Vagina (tissue), 2 donors: ENCODE measurements around the gene PBX4. TPM values are rescaled to one million over a fixed set of nuclear protein-coding genes. Genes with fewer than 3 reads are reported as not detected.

Source experiments
- DNase-seq, 2 donors: peaks; one replicate each; pipeline ENCODE4 v3.0.0-alpha.2; 2017; ENCODE audit errors: extremely low spot score in 2 of 2
- H3K27ac ChIP-seq: fragments of 200-600 bp; sonication (generic); one replicate; pipeline ENCODE4 v1.5.1; 2019
- H3K27me3 ChIP-seq: fragments of 200-600 bp; sonication (generic); one replicate; pipeline ENCODE4 v1.5.1; 2019
- H3K36me3 ChIP-seq, 2 donors: fragments of 200-600 bp; sonication (generic); one replicate each; pipeline ENCODE4 v1.5.1; 2017 to 2019
- H3K4me1 ChIP-seq: fragments of 200-600 bp; sonication (generic); one replicate; pipeline ENCODE4 v1.5.1; 2019
- H3K4me3 ChIP-seq, 2 donors: fragments of 200-600 bp; sonication (generic); 1 replicate in 1 of 2; 2 replicates in 1 of 2; pipeline ENCODE4 v1.5.1; 2016 to 2019
- H3K9me3 ChIP-seq: fragments of 200-600 bp; sonication (generic); one replicate; pipeline ENCODE4 v1.5.1; 2019
- CTCF ChIP-seq, 3 experiments: fragments of 450-650 bp in 2 of 3; fragments of 200-600 bp in 1 of 3; sonication (generic) in 1 of 3; IDR thresholded peaks; one replicate each; pipeline ENCODE4 v1.5.1; 2017 to 2019; ENCODE audit warnings: antibody characterized with exemption in 3 of 3, mild to moderate bottlenecking in 2 of 3, moderate library complexity in 2 of 3
- POLR2A ChIP-seq, 2 donors: fragments of 450-650 bp; IDR thresholded peaks; one replicate each; pipeline ENCODE4 v1.6.1; 2017; ENCODE audit warnings: antibody characterized with exemption in 2 of 2, mild to moderate bottlenecking in 2 of 2, moderate library complexity in 2 of 2
- POLR2AphosphoS5 ChIP-seq, 2 donors: sonication (generic); formaldehyde crosslinking; IDR thresholded peaks; one replicate each; pipeline ENCODE4 v1.9.0; 2017; ENCODE audit warnings: antibody characterized with exemption in 2 of 2, mild to moderate bottlenecking in 2 of 2, low read depth in 1 of 2; ENCODE audit not compliant: insufficient read depth in 1 of 2
- intact Hi-C: fragments of 100-400 bp; cut with DNase I; formaldehyde crosslinking; loops from one replicate; pipeline ENCODE4 v1.15.1; 2023
- total RNA-seq: library from RNA; depleted of rRNA; stranded (reverse); fragments of >200 nt; gene quantifications from one replicate; pipeline ENCODE4 v1.2.3, GENCODE V29; 2016

The PBX4 gene
- total RNA-seq, 1 donor from 2014 or later, result 5.2 TPM

DNA sequence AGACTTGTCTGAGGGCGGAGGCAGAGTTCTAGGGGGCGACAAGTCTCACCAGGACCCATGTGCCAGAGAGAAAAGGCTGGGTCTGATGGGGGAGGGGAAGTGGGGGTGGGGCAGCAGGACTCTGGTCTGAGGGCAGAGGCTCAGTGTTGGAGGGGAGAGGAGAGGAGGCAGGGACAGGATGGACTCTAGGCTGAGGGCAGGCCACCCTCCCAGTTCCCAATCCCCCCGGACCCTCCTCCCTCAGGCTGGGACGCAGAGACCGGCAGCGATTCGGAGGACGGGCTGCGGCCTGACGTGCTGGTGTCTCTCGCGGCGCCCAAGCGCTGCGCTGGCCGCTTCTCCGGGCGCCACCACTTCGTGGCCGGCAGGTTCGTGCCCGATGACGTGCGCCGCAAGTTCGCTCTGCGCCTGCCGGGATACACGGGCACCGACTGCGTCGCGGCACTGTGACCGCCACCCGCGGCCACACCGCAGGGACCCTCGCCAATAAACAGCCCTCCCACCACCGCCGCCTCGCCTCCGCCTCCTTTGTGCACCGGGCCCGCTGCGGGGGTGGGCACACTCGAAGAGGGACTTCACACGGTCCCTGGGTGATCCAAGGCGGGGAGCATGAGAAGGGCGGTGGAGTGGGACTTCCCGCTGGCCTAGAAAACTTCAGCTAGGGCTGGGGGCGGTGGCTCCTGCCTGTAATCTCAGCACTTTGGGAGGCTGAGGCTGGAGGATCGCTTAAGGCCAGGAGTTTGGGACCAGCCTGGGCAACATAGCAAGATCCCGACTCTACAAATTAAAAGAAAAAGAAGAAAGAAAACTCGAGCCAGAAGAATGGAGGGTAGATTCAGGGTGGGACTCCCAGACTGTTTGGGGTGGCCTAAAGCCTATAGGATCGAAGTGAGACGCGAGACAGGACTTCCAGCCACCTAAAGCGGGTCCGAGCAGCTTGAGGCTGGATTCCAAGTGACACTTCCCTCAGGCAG is 81.1 kb downstream of the PBX4 start:
- H3K9me3 ChIP-seq, result no peaks in the 10 kb centered on the region
- H3K36me3 ChIP-seq, result no peaks in the 10 kb centered on the region
- H3K4me1 ChIP-seq, result peaks cover 41% of the 10 kb centered on the region
- intact Hi-C loops, result loop anchor here (2.0 to 10.0 kb wide), 2 partner anchors 79 to 737 kb away; no protein-coding TSS in a partner anchor
- no peak for TF ChIP-seq CTCF (IDR thresholded peaks at IDR 0.05)
- TF ChIP-seq POLR2AphosphoS5 (IDR thresholded peaks at IDR 0.05; ENCODE audit: insufficient read depth in 1 of 2, low read depth in 1 of 2), result no peak
- TF ChIP-seq POLR2A (IDR thresholded peaks at IDR 0.05), result no peak
- peak overlapping the region; percentile 29 to 42 for H3K4me3 ChIP-seq
- H3K27ac ChIP-seq, result no peak overlapping the region
- H3K27me3 ChIP-seq, result no peaks in the 10 kb centered on the region
- no peak for DNase-seq

- intact Hi-C loops, result loop anchor here (10.0 kb wide), 1 partner anchor 739 kb away; no protein-coding TSS in a partner anchor
- DNase-seq, result no peak
- no peaks in the 10 kb centered on the region for H3K36me3 ChIP-seq
- no peaks in the 10 kb centered on the region for H3K27me3 ChIP-seq
- no peaks in the 10 kb centered on the region for H3K9me3 ChIP-seq
- TF ChIP-seq CTCF (IDR thresholded peaks at IDR 0.05) (no peak), POLR2A (IDR thresholded peaks at IDR 0.05) (no peak), POLR2AphosphoS5 (IDR thresholded peaks at IDR 0.05; ENCODE audit: insufficient read depth in 1 of 2, low read depth in 1 of 2) (no peak)
- no peak overlapping the region for H3K27ac ChIP-seq
- H3K4me1 ChIP-seq, result peaks cover 29% of the 10 kb centered on the region
- H3K4me3 ChIP-seq, result no peak overlapping the region
Measured at GRCh38 chr19:19535311-19536191, 82.9 kb downstream of the PBX4 start.

- Histone ChIP-seq H3K36me3 (no peaks in the 10 kb centered on the region), H3K4me3 (no peak overlapping the region), H3K27ac (no peak overlapping the region), H3K9me3 (no peaks in the 10 kb centered on the region), H3K27me3 (no peaks in the 10 kb centered on the region), H3K4me1 (peaks cover 22% of the 10 kb centered on the region)
- DNase-seq, result no peak
- TF ChIP-seq POLR2AphosphoS5 (IDR thresholded peaks at IDR 0.05; ENCODE audit: insufficient read depth in 1 of 2, low read depth in 1 of 2) (no peak), POLR2A (IDR thresholded peaks at IDR 0.05) (no peak), CTCF (IDR thresholded peaks at IDR 0.05) (no peak)
- intact Hi-C loops, result loop anchor here (5.0 to 10.0 kb wide), 2 partner anchors 108 to 740 kb away; partner anchors contain the start of gene GMIP
Measured at GRCh38 chr19:19534556-19535265, 83.8 kb downstream of the PBX4 start.

GRCh38 chr19:19533841-19534240 is 84.6 kb downstream of the PBX4 start:
- Histone ChIP-seq H3K27me3 (no peaks in the 10 kb centered on the region), H3K4me1 (peaks cover 24% of the 10 kb centered on the region), H3K36me3 (no peaks in the 10 kb centered on the region), H3K4me3 (no peak overlapping the region), H3K9me3 (no peaks in the 10 kb centered on the region), H3K27ac (no peak overlapping the region)
- DNase-seq, result no peak
- TF ChIP-seq CTCF (IDR thresholded peaks at IDR 0.05) (no peak), POLR2AphosphoS5 (IDR thresholded peaks at IDR 0.05; ENCODE audit: insufficient read depth in 1 of 2, low read depth in 1 of 2) (no peak), POLR2A (IDR thresholded peaks at IDR 0.05) (no peak)
- intact Hi-C loops, result loop anchor here (5.0 to 10.0 kb wide), 2 partner anchors 108 to 741 kb away; partner anchors contain the start of gene GMIP
